KG1 (cell line): ENCODE results near the gene DAG1.

Experiments
- DNase-seq: peaks from one replicate; lab custom pipeline; 2025; lab: John Stamatoyannopoulos, UW

Gene DAG1

GRCh38 chr3:49554633-49555265 is 84.7 kb downstream of the DAG1 start:
- DNase-seq, result no peak

- DNase-seq, result no peak
Measured at GRCh38 chr3:49556500-49557275, 86.6 kb downstream of the DAG1 start.

GRCh38 chr3:49563040-49563578 is 93.0 kb downstream of the DAG1 start:
- DNase-seq, result no peak

- DNase-seq, result no peak
Measured at GRCh38 chr3:49563766-49564165, 93.7 kb downstream of the DAG1 start.

- no peak for DNase-seq
Measured at GRCh38 chr3:49566312-49566711, 96.2 kb downstream of the DAG1 start.

GRCh38 chr3:49567406-49567805 is 97.3 kb downstream of the DAG1 start:
- no peak for DNase-seq

GRCh38 chr3:49568965-49569364 is 98.9 kb downstream of the DAG1 start:
- no peak for DNase-seq

- DNase-seq, result no peak
Measured at GRCh38 chr3:49570028-49570654, 100.1 kb downstream of the DAG1 start.

GRCh38 chr3:49582177-49582576 is 112.1 kb downstream of the DAG1 start:
- no peak for DNase-seq
